Measurements from ENCODE around the gene KIF3A.

DNA sequence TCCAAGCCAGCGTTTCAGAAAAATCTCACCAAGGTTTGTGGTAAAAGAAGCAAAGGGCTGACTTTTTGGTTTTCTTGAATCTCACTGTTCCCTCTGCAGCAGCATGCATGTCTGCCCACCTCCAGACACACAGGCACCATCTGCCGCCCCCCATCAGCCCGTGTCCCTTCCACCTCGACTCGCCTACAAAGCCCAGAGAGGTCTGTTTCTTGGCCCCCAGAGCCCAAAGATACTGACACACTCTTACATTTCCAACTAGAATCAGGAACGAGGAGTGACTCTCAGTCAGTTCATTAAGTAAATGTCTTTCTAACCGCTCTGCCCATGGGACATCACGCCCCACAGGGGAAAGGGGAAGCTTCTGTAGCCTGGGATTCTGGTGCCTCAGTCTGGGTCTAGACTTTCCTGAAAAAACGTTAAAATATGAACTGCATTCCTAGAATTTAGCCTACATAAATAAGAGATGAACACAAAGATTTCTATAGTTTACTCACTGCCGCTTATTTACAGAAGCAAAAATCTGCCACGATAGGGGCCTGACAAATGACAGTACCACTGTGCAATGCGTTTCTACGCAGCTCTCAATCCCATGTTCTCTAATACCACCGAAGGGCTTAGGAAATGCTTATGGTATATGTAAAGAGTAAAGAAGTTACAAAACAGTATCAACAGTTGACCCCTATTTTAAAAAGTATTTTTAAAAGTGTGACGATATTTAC, 59.5 kb downstream of the KIF3A start:
- TF ChIP-seq PPARA (CRISPR knock-in tag; IDR thresholded peaks at IDR 0.05; ENCODE audit: borderline replicate concordance), result no peak
- TF ChIP-seq ZFP30 (CRISPR knock-in tag; IDR thresholded peaks at IDR 0.05), result no peak
- no peak for TF ChIP-seq TSHZ2 (CRISPR knock-in tag; IDR thresholded peaks at IDR 0.05)
- no peak for TF ChIP-seq CSRNP3 (CRISPR knock-in tag; IDR thresholded peaks at IDR 0.05)
- no peak for TF ChIP-seq GLIS3 (CRISPR knock-in tag; IDR thresholded peaks at IDR 0.05)
- TF ChIP-seq CSDC2 (CRISPR knock-in tag; IDR thresholded peaks at IDR 0.05), result no peak
- no peak for TF ChIP-seq SNAI2 (CRISPR knock-in tag; IDR thresholded peaks at IDR 0.05)
- TF ChIP-seq ZNF8 (CRISPR knock-in tag; IDR thresholded peaks at IDR 0.05), result no peak
- no peak for TF ChIP-seq RARB (CRISPR knock-in tag; IDR thresholded peaks at IDR 0.05)

All from SK-N-SH treated with all-trans-retinoic acid at 6 μM for 48 hours (cell line).